ENCODE results near the gene WWTR1.

Gene WWTR1

DNA sequence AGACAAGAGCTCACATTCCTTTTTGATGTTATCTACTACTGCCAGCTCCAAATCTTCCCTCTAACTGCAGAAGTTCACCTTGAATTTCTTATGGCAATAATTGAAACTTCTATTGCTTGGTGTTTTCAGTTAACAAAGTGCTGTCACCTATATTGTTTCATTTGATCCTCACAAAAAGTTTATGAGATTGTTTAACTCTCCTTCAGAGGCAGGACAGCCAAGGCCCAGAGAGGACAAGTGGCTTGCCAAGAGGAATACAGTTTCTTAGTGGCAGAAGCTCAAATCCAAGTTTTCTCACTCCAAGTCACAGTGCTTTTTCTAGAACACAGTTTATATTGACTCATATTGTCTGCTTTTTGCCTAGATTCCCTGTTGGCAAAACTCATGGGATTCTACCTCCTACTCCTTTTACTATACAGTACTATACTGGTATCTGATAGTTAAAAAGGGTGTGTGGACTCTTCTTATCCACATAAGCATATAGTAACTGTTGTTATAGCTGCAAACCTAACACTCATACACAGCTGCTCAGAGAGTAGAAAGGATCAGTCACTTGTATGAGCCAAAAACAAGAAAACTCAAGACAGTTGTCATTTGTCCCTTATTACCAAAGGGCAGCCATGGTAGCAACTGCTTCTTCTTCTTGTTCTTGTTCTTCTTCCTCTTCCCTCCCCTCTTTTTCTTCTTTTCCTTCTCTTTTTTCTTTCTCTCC, 167.4 kb downstream of the WWTR1 start:
- DNase-seq, result no peak

DNA sequence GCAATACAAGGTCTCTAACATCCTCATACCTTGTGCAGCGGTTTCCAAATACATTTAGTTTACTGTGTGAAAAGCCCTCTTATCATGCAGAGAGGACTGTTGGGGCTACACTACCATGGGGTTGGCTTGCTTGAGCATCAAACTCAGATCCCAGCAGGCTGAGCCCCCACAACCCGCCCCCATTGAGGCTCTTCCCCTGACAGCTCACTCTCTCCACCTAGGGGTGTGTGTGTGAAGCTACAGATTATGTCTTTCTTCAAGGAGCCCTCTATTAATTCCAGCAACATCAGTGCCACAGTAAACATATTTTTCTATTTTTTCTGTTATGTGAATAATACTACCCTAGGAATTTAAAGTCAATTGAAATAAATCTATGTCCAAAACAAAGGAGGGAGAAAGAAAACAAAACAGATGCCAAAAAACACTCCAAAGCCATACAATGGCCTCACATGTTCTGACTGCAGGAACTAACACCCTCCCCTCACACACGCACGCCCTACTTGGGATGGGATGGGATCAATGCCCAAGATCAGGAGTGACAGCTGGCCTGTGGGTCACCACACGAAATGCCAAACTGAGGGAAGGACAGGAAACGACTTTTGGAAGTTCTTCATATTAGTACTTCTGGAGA, 168.7 kb downstream of the WWTR1 start:
- DNase-seq, result no peak

DNA sequence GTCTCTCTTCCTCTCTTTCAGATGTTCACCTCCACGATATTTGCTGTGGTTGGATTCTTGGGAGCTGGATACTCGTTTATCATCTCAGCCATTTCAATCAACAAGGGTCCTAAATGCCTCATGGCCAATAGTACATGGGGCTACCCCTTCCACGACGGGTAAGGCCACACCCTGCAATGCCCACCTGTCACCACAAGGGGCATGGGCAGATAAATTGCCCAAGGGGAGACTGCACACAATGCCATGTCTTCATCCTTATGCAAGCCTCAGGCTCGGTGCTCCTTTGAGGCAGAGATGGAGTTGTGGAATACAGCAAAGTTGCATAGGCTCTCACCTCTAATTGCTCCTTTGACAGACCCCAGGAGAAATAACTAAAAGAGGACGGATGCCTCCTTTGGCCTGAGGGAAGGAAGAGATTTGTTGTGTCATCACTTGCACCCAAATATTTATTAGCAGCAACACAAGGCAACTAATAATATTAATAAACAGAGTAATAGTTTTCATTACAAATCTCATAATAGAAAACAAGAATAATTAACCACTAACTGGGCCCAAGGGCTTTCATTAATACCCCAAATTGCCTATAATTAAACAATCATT, 170.1 kb downstream of the WWTR1 start:
- peak; percentile 7 for DNase-seq

DNA sequence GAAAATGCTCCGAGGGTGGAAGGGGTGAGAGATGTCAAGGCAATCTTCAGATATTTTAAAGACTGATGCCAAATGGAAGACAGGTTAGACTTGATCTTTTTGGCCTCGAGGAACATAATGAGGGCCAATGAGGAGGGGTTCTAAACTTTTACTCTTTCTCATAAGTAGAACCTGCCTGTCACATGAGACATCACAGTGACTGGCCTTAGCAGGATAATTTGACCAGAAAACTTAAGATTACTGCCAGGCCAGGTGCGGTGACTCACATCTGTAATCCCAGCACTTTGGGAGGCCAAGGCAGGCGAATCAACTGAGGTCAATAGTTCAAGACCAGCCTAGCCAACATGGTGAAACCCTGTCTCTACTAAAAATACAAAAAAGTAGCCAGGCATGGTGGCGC, 171.1 kb downstream of the WWTR1 start:
- no peak for DNase-seq

DNA sequence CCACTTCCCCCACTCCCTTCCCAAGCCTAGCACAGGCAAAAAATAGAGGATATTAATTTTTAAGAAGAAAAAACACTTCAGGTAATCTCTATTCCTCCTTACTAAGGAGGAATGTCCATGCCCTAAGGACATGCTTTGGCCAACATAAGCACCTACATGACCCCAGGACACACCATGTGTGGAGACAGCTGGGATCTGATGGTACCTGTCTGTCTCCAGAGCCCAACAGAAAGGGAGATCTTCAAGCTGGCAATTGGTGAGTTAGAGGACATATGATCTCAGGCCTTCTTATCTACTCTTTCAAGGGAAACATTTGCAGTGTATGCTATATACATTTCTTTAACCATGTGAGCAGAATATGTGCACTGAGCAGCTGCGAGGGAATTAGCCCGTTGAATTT, 176.3 kb downstream of the WWTR1 start:
- DNase-seq, result no peak

DNA sequence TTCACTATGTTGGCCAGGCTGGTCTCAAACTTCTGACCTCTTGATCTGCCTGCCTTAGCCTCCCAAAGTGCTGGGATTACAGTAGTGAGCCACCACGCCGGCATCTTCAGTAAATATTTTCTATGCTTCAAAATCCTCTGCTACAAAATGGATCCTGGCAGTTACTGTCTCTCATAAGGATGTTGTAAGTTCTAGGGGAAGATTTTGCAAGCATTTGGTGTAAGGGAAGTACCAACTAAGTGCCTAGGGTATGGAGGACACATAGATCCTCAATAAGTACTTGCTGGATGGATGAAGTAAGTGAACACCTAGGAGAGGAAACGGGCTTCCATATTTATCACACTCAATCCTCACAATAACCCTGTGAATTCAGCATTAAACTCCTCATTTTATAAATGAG, 176.8 kb downstream of the WWTR1 start:
- DNase-seq, result no peak

DNA sequence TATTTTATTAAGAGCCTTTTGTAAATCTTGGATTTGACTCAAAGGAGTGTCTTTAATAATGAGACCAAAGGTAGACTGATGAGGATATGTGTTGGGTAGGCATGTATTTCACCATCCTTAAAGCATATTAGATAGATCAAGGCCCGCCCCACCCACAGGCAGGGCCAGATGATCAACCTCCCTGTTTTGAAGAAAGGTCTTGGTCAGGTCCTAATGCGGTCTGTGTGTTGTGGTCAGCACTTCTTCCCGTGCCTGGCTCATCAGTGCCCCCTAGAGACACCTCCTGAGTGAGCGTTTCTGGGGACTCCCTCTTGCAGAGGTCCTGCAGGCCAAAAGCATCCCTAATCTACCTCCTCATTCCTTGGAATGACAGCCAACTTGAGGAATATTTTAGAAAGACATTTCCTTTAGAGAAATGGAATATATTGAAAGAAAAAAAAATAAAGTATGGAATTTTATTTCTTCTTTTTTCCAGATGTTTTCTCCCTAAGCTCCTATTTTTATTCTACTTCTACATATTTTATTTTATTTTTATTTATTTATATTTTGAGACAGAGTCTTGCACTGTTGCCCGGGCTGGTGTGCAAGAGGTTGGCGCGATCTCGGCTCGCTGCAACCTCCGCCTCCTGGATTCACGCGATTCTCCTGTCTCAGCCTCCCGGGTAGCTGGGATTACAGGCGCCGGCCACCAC, 177.4 kb downstream of the WWTR1 start:
- peak; percentile 8 for DNase-seq

DNA sequence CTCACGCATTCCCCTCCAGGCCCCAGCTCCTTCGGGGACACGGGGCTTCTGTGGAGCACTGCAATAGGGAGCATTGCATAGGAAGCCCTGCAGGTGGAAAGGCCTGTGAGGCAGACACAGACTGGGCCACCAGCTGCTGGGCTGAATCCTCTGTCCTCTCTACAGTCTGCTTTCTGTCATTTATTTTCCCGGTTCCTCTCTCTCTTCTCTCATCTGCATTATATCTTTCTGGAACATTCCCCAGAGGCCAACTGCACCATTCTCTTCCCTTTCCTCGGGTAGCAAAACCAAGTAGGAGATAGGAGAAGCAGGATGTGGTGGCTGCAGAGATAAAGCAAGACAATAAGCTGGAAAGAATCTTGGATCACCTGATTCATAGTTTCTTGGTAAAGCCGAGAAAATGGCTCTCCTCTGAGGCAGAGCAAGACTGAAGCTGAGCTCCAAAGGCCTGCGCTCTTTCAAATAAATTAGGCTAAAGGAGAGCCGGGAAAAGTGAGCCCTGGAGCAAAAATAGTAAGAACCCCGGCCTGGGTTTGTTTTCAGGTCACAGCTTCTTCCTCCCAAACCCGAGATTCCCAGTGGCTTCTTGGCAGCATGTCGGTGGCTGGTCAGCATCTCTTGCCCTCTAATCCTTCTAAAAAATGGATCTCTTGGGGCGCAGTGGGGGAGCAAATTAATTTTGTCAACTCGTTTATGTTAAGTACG, 178.1 kb downstream of the WWTR1 start:
- DNase-seq, result no peak

DNA sequence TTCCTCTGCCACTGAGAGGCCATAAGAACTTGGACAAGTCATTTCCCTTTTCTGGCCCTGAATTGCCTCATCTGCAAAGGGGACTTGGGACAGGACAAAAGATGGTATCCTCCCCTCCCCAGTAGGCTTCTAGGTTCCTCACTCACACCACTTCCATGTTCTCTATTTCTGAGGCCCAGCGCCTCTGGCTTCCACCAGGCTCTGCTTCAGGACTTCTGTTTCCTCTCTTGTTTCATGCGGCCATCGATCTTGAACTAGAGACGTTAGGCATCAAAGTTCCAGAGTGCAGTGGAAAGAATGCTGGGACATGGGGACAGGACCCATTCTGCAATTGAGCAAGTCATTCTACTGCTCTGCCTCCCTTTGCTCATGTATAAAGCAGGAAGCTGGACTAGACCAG, 181.6 kb downstream of the WWTR1 start:
- no peak for DNase-seq

DNA sequence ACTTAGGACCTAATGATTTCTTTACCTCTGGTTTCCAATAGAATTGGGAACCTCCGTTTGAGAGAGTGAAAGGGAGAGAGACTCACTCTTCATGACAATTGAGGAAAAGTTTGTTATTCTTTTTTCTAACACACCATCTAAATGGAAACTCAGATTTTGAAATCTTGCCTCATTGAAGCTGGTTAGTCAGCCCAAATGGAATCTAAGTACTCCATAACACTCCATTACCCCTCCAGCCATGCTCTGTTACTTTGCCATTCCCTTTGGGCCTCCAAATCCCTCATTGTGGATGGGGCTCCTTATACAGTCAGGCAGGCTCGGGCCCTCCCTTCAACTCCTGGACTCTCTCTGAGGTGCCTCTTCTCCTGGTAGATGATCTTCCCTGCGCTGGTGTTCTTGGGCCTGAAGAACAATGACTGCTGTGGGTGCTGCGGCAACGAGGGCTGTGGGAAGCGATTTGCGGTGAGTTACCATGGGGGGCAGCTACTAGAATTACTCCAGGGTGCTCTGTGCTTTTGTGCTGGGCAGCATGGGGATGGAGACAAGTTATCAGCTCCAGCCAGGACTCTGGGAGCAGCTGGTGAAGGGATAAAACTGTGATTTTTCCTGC, 182.3 kb downstream of the WWTR1 start:
- DNase-seq, result no peak

DNA sequence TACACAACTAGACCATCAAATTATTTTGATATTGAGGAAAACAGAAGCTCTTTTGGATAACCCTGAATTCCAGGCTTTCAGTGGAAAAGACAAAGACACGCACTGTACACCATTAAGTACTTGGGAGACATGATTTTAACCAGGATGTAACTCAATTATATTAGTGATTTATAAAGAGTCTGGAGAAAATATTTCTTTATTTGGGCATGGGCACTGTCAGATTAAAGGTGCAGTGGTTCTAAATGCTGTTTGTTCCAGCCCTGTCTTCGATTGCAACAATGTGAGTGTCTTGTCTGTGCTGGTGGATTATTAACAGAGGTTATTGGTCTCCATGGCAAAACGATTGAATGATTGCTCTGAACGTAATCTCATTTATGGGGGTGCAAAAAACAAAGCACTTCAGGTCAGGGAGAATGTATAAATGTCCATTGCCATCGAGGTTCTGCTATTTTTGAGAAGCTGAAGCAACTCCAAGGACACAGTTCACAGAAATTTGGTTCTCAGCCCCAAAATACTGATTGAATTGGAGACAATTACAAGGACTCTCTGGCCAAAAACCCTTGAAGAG, 183.5 kb downstream of the WWTR1 start, which contains the start of gene TM4SF4:
TSS of gene TM4SF4 (plus strand) at position 448 of the 568 bp plus-strand sequence. CDS start 181 bp downstream, outside the sequence.
- no peak for DNase-seq

DNA sequence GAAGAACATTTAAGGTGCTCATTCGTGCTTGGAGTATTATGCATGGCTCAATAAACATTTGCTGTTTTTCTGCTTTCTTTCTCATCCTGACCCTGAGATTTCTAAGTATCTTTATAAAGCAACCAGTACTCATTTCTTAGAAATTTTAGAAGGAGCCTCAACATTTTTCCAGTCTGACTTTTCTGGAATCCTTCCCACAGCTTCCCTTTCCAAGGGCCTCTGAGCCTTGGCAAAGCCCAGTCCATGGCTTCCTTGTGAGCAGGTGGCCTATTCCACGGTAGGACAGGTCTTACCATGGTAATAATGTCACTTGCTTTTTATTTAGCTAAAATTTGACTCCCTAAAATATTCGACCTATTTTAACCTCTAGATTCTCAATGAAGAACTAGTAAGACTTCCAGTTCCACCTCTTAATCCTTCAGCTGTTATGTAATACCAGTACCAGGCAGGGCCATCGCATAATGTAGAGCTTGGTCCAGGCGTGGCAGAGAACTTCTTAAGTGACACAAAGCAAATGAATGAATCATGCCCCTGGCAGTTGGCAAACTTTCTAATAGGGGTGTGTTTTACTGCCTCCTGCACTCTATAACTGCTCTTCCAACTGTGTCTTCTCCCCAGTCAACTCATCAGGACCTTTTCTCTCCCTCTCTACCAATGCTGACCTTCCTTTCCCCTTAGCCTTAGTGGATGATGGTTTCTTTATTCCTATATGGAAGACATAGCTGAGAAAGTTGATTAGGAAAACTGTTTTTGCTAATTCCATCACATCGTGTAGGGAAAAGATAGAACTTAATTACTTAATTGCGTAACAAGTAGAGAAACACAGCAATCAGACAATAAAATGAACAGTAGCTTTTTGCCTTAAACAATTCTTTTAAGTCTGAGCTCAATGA, 184.2 kb downstream of the WWTR1 start:
- DNase-seq, result no peak

DNA sequence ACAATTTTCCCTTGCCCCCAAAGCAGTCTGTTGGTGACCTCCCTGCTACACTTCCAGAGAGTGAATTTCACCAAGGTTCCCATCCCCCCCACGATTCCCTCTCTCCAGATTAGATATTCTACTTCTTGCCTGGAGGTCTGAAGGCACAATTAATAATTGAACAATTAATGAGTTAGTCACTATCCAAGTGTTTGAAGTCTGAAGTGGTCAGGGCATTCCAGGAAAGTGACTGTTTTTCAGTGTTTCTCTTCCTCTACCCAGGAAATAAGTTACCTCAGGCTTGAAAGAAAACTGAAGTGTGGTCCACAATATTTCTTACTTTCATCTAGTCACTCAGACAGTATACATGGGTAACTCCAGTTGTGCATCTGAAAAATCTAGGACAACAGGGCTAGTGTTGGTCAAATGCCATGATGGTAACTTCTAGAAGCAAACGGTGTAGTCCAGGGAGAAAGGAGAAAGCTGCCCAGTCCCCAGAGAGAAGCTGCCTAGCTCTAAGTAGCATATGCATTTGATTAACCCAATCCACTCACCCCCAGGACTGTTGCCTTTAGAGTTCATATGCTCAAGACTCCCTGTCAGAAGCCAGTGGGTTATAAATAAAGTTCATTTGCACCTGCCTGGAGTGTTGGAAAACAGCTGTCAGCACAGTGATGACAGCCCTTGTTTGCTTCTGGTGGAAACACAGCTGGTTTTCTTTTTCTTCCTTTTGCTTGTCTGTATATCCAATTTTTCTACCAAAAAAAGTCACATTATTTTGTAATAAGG, 185.6 kb downstream of the WWTR1 start:
- DNase-seq, result no peak

DNA sequence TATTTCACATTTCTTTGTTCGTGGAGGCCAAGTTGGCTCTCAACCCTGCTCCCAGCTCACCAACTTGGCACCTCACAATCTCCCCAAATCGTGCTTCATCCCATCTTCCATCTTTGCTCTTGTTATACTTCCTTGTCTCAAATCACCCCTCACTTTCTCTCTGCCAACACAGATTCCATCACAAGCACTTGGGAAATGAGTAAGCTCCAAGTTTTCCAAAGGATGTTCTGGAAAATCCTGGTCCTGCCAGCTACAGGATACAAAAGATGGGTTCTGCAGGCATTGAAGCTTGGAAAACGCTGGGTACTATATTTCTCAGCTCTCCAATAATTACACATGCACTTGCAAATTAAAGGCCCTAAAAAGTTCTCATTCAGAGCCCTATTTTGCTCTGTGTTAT, 187.4 kb downstream of the WWTR1 start:
- no peak for DNase-seq

DNA sequence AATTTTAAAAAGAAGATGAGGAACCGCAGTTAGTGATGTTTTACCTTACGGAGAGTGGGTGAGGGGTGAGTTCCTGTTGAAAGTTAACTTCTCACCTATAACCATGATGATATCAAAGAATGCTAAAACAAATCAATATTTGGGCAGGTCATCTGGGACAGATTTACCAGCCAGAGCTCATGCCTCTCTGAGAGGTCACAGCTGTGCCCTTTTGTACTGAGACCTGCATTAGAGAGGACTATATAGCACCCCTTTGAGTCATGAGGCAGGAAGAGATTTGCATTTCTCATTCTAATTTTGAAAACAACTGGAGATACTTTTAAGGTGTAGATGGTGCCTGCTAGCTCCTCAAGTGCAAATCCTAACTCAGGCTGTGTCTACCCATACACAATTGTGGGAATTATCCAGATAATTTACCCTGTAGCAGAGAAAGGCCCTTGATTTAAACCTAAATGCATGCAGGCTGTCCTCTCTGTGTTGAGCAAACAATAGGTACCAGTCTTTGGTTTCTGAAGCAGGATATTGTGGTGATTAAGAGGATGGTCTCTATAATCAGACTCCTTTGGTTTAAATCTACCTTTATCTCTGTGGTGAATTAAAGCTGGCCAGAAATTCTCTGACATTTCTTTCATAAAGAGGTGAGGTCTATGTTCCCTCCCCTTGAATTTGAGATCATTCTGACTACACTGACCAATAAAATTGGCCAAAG, 189.2 kb downstream of the WWTR1 start:
- DNase-seq, result no peak
